ENCODE data around the gene CADPS2.

CADPS2 gene

GRCh38 chr7:122766593-122766992, 119.7 kb downstream of the CADPS2 start:
- DNase-seq = no peak

- no peak for DNase-seq
Measured at GRCh38 chr7:122764902-122765301, 121.4 kb downstream of the CADPS2 start.

- DNase-seq = no peak
Measured at GRCh38 chr7:122764020-122764419, 122.2 kb downstream of the CADPS2 start.

GRCh38 chr7:122762071-122762470, 124.2 kb downstream of the CADPS2 start:
- no peak for DNase-seq

GRCh38 chr7:122758501-122758900, 127.8 kb downstream of the CADPS2 start:
- no peak for DNase-seq

- no peak for DNase-seq
Measured at GRCh38 chr7:122756860-122757259, 129.4 kb downstream of the CADPS2 start.

GRCh38 chr7:122755696-122756095, 130.6 kb downstream of the CADPS2 start:
- DNase-seq = no peak

- DNase-seq = no peak
Measured at GRCh38 chr7:122752583-122752982, 133.7 kb downstream of the CADPS2 start.

GRCh38 chr7:122750389-122750788, 135.9 kb downstream of the CADPS2 start:
- DNase-seq = no peak

GRCh38 chr7:122748195-122748594, 138.1 kb downstream of the CADPS2 start:
- no peak for DNase-seq

- no peak for DNase-seq
Measured at GRCh38 chr7:122746948-122747347, 139.3 kb downstream of the CADPS2 start.

- no peak for DNase-seq
Measured at GRCh38 chr7:122743211-122743610, 143.0 kb downstream of the CADPS2 start.

GRCh38 chr7:122738947-122739346, 147.3 kb downstream of the CADPS2 start:
- DNase-seq = no peak

GRCh38 chr7:122736183-122736582, 150.1 kb downstream of the CADPS2 start:
- no peak for DNase-seq

- no peak for DNase-seq
Measured at GRCh38 chr7:122727759-122728158, 158.5 kb downstream of the CADPS2 start.

GRCh38 chr7:122727354-122727753, 158.9 kb downstream of the CADPS2 start:
- DNase-seq = no peak

GRCh38 chr7:122726881-122727280, 159.4 kb downstream of the CADPS2 start:
- DNase-seq = no peak

GRCh38 chr7:122724366-122724765, 161.9 kb downstream of the CADPS2 start:
- DNase-seq = no peak

GRCh38 chr7:122719010-122719578, 167.2 kb downstream of the CADPS2 start:
- DNase-seq = no peak

- no peak for DNase-seq
Measured at GRCh38 chr7:122717356-122718089, 168.7 kb downstream of the CADPS2 start.

GRCh38 chr7:122715183-122715582, 171.1 kb downstream of the CADPS2 start:
- no peak for DNase-seq

GRCh38 chr7:122710916-122711315, 175.3 kb downstream of the CADPS2 start:
- no peak for DNase-seq

- no peak for DNase-seq
Measured at GRCh38 chr7:122709930-122710646, 176.2 kb downstream of the CADPS2 start.

- no peak for DNase-seq
Measured at GRCh38 chr7:122706836-122707235, 179.4 kb downstream of the CADPS2 start.

Measured in CD4-positive, alpha-beta T cell treated with Interleukin-17A for 4 hours (primary cell).